Stimulated activated CD4-positive, alpha-beta T cell treated with anti-CD3 and anti-CD28 coated beads, Interleukin-2, amount 100 ng/mL, for 48 hours (primary cell): ENCODE measurements around the gene ERMAP.
"Not testable (repeated sequence)": the region's sequence is repeated elsewhere in the genome, so short reads cannot be mapped to it uniquely, and the experiment has no call there.

Experiments used
- DNase-seq, 2 donors: peaks; one replicate each; pipeline ENCODE4 v3.0.0-alpha.2; 2020

The ERMAP gene

DNA sequence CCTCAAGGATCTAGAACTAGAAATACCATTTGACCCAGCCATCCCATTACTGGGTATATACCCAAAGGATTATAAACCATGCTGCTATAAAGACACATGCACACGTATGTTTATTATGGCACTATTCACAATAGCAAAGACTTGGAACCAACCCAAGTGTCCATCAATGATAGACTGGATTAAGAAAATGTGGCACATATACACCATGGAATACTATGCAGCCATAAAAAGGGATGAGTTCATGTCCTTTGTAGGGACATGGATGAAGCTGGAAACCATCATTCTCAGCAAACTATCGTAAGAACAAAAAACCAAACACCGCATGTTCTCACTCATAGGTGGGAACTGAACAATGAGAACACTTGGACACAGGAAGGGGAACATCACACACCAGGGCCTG lies 2.1 kb upstream of the ERMAP start:
- DNase-seq: not testable (repeated sequence)

- DNase-seq: no peak
These were observed 859 bp upstream of the ERMAP start for GRCh38 chr1:42815941-42816584.

DNA sequence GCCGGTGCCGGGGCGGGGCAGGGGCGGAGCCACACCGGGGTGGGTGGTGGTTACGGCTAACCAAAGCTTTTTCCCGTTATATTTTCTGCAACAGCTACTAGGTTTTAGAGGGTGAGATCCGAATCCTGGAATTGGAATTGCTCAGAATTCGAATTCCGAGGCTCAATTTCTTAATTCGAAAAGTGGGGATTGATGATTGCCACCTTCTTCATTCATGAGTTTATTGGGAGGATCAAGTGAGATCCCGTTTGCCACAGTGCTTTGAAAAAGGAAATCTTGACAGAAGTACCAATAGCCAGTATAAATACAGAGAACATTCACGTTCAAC lies 482 bp downstream of the ERMAP start:
- no peak for DNase-seq

GRCh38 chr1:42817976-42818375 lies 1.1 kb downstream of the ERMAP start:
- DNase-seq: no peak

DNA sequence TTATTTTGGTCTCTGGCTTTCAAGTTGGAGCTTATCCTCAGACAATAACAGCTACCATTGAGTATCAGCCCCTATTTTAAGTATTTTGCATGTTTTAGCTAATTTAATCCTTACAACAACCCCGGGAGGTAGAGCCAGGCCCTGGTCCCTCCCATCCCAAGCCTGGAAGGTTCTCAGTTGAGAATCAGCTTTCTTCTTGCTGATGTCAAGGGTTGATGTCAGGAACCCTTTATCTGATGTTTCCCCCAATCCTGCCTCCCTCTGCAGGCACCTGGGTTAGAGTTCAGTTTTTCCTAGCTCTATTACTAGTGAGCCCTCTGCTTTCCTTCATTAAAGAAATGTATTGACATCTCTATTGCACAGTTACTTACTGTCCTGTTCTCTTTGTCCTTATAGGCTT lies 3.9 kb downstream of the ERMAP start:
- no peak for DNase-seq

GRCh38 chr1:42821690-42822089 lies 4.8 kb downstream of the ERMAP start:
- no peak for DNase-seq

- DNase-seq: no peak
These were observed 6.0 kb downstream of the ERMAP start for GRCh38 chr1:42822800-42823392.

- DNase-seq: no peak
These were observed 7.6 kb downstream of the ERMAP start for GRCh38 chr1:42824481-42825035.

GRCh38 chr1:42825036-42825851 lies 8.3 kb downstream of the ERMAP start:
- DNase-seq: no peak

DNA sequence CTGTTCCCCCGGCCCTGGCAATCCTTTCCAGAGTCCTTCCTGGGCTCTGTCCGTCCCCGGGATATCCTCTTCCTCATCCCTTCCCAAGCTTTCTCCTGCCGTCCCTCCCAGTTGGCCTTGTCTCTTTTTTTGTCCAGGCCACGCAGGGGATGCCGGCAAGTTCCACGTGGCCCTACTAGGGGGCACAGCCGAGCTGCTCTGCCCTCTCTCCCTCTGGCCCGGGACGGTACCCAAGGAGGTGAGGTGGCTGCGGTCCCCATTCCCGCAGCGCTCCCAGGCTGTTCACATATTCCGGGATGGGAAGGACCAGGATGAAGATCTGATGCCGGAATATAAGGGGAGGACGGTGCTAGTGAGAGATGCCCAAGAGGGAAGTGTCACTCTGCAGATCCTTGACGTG lies 13.7 kb downstream of the ERMAP start:
- no peak for DNase-seq

DNA sequence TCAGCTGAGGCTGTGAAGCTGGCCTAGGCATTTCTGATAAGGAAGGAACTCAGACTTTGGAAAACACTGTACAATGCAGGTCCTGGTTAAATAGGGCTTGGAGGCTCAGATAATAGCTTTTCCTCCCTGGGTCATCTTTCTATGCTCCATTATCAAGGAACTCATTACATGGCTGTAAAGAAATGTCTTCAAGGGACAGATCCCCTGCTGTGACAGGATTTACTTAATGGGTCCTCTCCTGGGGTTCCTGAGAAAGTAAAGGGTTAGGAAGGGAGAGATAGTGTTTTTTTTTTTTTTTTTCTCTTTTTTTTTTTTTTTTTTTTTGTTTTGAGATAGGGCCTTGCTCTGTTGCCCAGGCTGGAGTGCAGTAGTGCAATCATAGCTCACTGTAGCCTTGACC lies 14.4 kb downstream of the ERMAP start:
- DNase-seq: no peak

DNA sequence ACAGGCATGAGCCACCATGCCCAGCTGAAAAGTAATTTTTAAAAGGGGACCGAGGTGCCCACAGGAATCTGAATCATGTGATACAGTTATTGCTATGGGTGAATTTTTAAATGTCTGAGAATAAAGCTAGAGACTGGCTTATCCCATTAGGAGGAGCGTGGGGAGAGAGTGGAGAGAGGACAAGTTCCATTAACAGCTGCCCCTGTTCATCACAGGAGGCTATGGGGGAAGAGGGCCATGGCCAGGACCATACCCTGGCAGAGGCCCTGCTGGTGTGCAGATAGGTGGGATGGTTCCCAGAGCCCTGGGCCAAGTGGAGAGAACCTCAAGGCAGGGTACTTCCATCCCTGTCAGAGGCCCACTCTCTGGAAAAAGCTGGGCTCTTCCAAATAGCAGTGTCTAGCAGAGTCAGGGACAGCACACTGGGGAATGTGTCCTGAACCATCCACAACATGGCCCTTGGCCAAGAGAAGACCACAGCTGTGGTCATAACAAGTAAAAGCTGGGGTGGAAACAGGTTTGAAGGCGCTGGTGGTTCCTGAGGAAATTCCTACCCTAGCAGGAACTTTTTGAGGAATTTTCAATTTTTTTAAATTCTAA lies 15.8 kb downstream of the ERMAP start:
- DNase-seq: no peak

DNA sequence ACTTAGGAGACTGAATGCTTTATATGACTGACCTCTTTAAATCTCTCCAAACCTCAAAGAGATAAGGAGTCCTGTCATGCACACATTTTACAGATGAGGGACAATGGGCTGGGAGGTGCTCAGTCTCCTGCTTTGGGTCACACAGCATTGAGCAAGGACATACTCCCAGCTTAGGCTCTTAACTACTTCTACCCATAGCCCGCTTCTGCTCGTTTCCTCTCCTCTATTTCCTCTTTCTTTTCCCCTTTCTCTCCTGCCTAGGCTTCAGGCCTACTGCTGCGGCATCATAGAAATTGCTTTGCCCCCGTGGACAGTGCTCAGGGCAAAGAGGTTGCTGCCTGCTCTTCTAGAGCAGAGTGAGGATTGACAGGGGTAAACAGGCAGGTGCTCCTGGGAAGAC lies 17.1 kb downstream of the ERMAP start:
- no peak for DNase-seq

- no peak for DNase-seq
These were observed 17.9 kb downstream of the ERMAP start for GRCh38 chr1:42834803-42835202.

- DNase-seq: no peak
These were observed 18.5 kb downstream of the ERMAP start for GRCh38 chr1:42835422-42835821.

DNA sequence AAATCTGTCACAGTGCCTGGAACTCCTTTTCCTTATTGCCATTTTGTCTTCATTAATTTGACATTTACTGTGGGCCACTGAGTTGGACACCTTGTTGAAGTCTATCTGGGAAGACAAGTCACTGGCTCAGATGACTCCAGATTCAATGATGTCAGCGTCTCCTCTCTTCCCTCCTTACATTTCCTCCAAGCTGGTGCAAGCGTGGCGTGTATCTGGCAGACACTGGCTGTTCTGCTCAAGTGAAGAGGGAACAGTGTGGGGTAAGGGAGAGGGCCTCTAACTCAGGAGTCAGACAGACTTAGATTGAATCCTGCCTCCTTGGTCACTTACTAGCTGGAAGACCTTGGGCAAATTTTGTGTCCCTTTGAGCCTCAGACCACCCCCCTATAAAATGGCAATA lies 20.8 kb downstream of the ERMAP start:
- no peak for DNase-seq

DNA sequence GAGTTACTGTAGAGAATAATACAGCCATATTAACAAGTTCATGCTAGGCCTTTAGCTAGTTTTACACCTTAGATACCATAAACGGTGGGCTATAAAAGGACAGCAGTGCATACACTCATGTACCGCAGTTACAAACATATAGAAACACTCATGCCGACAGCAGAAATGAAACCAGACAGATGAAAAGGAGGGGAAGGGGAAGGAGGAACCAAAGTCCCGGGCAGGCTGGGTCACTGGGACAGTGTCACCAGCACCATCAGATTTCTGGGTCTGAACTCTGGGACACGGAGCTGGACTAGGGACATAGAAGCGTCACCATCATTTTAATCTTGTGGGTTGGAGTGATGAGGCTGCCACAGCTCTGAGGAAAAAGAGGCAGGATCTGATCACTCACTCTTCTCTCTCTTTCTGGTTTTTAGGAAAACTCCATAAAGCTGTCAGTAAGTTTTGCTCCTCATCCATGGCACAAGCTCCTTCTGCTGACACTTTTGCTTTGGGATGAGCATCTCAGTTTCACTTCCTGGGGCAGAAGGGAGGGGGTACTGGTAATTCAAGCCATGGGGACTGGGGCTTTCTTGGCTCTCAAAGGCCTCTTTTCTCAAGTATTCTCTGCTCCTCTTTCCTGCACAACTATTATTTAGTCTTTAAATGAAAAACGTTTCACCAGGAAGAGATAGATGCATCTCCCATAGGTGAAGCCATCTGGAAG lies 21.7 kb downstream of the ERMAP start:
- DNase-seq: no peak

DNA sequence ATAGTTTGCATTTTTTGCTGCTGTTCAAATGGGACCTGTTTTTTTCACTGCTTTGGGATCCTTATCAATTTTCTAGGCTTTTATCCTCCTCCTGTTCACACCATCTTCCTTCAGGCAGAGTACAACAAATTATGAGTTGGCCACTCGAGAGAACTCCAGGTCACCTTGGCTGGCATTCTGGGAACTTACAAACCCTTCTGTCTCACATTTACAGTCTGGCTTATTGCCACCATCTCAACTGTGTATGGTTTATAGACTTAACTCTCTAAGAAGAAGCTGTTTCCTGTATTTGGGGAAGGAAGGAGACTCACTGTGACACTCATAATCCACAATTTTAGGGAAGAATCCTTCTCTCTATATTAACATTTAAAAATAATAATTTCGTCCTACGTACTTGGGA lies 24.1 kb downstream of the ERMAP start:
- no peak for DNase-seq

- DNase-seq: no peak
These were observed 24.7 kb downstream of the ERMAP start for GRCh38 chr1:42841440-42842147.

GRCh38 chr1:42844592-42845140 lies 27.7 kb downstream of the ERMAP start:
- DNase-seq: no peak

DNA sequence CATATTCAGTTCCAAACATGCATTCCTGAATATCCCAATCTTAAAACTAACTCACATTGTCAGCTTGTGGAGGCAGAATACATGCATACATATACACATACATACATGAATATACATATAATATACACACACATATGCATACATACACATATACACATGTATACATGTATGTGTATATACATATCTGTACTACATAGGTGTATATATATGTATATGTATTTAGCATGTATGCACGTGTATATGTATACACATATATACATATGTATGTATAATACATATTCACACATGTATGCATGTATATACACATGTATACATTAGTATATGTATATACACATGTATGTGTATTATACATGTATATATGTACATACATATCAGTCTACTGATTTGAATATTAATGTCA lies 28.3 kb downstream of the ERMAP start:
- no peak for DNase-seq

DNA sequence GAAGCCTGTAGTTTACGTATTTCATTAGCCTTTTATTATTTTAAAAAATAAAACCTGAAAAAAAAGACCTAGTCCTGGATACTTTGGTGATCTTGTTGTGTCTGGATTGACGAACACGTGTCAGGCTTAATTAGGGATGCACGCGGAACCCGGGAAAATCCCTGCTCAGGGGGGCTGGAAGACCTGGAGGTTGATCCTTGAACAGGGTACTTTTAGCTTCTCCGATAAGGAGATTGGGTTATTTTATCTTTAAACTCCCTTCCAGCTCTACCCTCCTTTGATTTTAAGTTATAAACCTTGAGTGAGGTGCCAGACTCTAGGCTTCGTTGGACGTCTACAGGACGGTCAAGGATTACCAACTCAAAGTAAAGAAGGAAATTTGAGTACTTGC lies 28.9 kb downstream of the ERMAP start:
- DNase-seq: no peak
